ENCODE data around the gene CD44.

CD44 gene

DNA sequence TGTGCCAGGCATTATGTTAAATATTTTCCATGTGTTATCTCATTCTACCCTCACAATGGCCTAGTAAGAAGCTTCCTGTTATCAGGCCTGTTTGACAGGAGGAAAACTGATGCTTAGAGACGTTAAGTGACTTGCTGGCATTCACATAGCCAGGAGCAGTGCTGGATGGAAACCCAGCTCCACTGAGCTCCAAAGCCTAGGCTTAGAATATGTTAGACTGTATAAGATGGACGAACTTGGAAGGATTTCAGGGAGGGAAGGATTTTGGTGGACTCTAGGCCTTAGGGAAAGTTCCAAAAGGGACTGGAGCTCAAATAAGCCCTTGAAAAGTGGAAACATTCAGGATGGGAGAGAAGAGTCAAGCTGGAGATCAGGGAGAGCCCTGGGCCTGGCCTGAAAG is 2.1 kb downstream of the CD44 start:
- DNase-seq: no peak

- peak; percentile 34 for DNase-seq
Measured at GRCh38 chr11:35141571-35141971, 2.6 kb downstream of the CD44 start.

- DNase-seq: peak; percentile 58
Measured at GRCh38 chr11:35142481-35143075, 3.6 kb downstream of the CD44 start.

DNA sequence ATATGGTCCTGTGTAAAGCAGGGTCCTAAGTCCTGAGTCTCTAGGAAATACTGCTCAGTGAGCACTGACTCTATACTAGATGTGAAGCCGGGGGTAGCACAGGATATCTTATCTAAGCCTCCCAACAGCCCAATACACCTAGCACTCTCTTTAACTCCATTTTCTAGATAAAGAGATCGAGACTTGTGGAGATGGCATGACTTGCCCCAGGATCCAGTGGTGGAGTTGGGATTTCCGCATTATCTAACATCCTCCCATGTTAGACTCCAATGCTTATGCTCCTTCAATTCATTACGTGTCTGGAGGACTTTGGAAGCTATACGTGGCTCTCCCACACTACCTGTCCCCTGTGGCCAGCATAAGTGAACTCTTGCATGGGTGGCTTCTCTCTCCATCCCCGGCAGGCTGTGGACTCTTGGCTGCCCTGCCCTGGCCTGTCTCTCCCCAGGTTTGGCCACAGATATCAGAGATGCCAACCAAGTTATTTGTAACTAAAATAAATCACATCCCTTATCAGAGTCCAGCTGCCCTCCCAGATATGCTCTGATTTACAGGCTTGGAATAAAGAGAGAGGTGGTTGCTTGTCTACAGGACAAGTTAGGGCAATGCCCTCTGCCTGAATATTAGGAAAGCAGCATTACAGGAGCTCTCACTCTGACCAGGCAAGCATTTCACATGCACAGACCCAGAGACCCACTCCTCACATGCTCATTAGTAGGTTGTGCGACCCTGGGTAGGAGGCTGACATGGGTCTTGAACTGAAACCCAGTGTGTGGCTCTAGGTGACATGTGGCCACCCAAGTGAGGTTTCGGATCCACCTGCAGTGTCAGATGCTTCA is 4.5 kb downstream of the CD44 start:
- DNase-seq: no peak

- peak; percentile 51 for DNase-seq
Measured at GRCh38 chr11:35144136-35144741, 5.3 kb downstream of the CD44 start.

DNA sequence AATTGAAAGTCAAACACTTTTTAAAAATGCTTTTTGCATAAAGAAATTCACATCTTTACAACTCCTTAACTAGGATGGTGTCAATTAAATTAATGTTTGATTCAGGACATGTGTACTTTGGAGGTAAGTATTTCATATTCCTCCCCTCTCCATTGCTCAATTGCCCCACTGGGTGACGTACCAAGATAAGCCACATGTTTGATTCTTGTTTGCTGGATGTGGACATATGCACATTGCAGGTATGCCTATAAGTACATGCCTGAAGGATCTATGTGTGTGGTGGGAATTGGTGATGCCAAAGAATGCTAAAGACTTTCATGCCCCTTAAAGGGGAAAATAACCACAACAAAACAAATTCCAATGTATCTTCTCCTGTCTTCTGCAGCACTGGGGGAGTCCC is 5.8 kb downstream of the CD44 start:
- DNase-seq: no peak

DNA sequence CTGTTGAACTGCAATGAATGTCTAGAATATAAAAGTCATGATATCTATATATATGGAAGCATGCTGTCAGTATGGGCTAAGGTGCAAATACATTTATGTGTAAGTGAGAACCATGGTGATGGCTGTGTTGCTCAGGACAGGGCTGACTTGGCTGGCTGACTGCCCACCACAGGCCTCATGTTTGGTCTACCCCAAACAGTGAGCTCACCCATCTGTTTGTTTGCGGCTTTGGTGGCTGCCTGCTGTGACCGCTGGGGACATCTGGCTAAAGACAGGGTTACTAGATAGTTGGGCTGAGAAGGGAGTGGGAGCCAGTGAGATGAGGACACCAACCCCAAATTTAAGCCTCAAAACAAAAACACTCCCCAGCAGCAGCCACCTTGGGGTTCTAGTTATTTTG is 6.3 kb downstream of the CD44 start:
- DNase-seq: peak; percentile 16

- peak; percentile 77 for DNase-seq
Measured at GRCh38 chr11:35146074-35146521, 7.1 kb downstream of the CD44 start.

- DNase-seq: no peak
Measured at GRCh38 chr11:35146711-35147110, 7.7 kb downstream of the CD44 start.

GRCh38 chr11:35147235-35147634 is 8.3 kb downstream of the CD44 start:
- no peak for DNase-seq

DNA sequence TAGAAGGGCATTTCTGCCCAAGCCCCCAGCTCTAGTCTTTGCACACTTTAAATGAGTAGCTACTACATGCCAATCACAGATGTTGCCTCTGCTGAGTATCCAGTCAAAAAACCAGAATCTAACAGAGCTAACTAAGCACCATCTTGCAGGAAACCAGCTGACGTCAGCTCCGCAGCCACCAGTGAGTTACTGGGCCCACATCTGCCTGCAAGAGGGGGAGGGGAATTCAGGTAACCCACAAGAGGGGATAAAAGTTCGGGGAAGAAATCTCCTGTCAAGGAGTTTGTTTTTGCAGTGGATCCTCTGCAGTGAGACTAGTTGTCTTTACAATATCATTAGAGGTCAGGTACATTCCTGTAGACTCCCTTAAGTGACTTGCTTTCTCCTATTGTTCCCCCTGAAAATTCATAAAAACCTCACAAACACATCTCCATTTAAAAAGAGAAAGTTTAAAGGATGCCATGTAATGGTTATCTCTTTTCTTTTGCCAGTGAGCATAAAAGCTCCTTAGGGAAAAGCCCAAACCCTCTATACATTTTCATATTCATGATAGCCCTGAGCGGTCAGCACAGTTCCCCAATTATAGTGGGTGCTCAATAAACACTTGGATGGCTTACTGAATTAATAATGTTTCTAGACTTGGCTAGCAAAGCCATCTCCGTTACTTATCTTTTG is 9.3 kb downstream of the CD44 start:
- DNase-seq: peak; percentile 27

DNA sequence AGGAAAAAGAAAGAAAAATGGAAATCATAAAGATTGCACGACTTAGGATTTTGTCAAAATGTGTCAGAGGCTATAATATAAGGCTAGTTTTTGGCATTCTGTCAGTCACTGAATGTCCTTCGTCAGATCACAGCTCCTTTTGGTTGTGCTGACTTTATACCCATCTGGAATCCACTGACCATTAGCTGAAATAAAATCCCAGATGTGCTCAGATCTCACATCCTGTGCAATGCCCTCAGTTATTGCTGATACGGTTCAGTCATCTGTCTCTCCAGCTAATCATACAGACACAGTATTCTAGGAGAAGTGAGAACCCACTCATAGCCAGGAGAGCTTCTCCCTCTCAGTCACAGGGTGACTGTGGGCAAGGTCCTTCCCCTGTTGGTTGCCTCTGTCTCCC is 11.5 kb downstream of the CD44 start:
- DNase-seq: no peak

- DNase-seq: no peak
Measured at GRCh38 chr11:35151241-35151640, 12.3 kb downstream of the CD44 start.

GRCh38 chr11:35151683-35152280 is 12.8 kb downstream of the CD44 start:
- no peak for DNase-seq

GRCh38 chr11:35152575-35152974 is 13.6 kb downstream of the CD44 start:
- no peak for DNase-seq

- no peak for DNase-seq
Measured at GRCh38 chr11:35153280-35153679, 14.3 kb downstream of the CD44 start.

DNA sequence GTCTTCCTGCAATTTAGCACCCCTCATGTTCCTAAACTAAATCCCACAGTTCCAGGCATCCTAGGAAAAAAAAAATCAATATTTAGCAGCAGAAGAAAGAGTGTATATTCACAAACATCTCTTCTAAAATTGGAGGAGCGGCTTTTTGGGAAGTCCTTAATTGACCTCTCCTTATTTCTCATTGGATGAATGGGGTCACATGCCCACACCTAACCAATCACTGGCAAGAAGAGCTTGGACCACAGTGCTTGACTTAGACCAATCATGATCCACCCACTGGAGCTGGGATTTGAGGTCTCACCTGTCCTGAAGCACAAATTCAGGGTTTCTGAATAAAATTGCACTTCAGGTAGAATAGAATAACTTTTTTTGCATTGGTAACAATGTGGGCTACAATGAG is 16.0 kb downstream of the CD44 start:
- DNase-seq: no peak

- no peak for DNase-seq
Measured at GRCh38 chr11:35155677-35156076, 16.7 kb downstream of the CD44 start.

- no peak for DNase-seq
Measured at GRCh38 chr11:35157814-35158700, 19.1 kb downstream of the CD44 start.

DNA sequence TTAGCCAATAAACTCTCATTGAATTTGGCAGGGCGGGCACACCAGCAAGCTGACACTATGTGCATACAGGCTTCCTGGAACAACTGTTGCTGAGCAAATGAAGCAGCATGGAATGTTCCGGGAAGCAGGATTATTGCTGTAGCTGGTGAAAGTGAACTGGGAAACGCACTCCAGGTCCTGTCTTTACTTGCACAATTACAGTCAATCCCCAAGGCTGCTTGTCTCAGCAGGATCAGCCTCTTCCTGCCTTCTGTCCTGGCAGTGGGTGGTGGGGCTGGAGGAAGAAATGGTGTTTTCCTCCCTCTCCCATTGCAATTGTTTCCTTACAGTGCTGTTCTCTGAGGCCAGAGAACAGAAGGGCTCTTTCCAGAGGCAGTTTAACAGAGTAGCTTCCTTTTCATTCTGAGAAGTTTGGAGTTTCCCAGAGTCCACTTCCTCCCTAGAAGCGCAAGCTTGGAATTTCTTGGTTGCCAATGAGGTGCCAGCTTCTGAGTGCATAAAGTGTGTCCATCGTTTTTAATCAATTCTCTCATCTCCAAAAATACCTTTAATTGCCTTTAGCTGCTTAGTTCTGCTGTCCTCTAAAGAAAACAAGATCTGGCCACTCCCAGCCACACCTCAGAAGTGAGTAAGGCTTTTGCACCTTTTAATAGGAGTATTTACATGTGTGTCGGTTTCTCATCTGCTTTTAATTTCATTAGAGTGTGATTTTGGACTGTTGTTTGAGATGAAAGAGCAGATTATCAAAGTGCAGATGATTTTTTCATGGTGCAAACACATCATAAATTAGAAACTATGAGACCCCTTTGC is 19.9 kb downstream of the CD44 start:
- DNase-seq: no peak

DNA sequence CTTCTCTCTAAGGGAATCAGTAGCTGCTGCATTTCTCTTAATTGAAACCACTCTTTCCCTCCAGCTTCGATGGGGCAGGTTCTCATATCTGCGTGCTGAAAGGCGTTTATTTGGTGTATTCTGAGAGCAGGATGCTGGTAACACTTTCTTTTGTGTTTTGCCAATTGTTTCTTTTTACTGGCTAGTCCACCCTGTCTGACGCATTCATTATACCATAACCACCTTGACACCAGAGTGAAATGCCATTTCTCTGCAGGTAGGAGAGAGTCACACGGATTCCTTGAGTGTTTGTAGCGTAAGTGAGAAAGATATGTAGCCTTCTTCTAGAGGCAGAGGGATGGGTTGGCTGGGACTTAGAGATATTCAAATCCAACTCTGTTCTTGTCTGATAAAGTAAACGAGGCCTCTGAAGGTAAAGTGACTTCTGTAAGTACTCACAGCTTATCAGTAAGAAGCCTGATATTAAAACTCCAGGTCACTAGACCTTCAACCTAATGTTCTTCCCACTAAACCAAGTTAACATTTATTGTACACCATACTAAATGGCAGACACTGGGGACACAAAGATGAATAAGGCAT is 21.4 kb downstream of the CD44 start:
- DNase-seq: no peak

Measured in stimulated activated CD4-positive, alpha-beta T cell treated with anti-CD3 and anti-CD28 coated beads, Interleukin-4, amount 100 ng/mL, for 1 hour (primary cell).